ENCODE data around the gene SAMD4A. TPM values are rescaled to one million over a fixed set of nuclear protein-coding genes. Genes with fewer than 3 reads are reported as not detected.

The SAMD4A gene
- 10 to 100 TPM; 28.5 to 44.6 (median 36.2) TPM for total RNA-seq

DNA sequence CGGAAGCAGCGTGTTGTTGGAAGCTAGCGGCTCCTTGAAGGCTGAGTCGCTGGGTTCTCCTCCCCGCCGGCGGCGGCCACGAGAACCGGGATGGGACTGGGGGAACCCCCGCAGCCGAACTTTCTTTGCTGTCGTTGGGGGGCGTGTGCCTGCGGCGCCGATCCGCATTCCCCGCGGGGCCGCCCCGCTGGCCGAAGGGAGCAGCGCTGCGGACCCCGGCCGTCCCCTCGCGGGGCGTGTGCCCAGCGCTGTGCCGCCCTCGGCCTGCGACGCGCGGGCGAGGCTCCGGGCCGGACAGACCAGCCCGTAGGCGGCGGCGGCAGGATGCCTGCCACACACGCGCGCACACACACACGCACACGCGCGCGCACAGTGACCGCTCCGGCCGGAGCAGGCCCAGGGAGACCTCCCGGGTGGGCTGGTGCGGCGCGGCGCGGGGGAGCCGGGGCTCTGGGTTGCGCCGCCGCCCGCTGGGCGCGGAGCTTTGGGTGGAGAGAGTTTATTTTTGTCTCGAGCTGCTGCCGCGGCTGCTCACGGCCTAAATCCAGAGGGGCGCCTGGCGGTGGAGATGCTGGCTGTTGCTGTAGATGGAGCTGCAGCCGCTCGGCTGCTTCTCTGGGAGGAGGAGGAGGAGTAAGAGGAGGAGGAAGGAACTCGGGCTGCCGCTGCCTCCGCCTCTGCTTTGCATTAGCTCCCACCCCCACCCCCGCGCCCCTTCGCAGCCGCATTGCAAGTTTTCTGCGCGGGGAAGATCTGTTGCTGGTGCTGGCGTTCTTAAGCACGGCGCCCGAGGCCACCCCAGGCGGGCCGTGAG, at the start of gene SAMD4A:
TSS of gene SAMD4A (plus strand) at position 719 of the 814 bp plus-strand sequence. CDS start 789 bp downstream, outside the sequence.
- DNase-seq (ENCODE audit: low spot score in 2 of 2): peak; percentile 68
- H3K36me3 ChIP-seq: no peaks in the 10 kb centered on the region
- no peaks in the 10 kb centered on the region for H3K27me3 ChIP-seq
- TF ChIP-seq POLR2A (IDR thresholded peaks at IDR 0.05) (no peak), POLR2AphosphoS5 (IDR thresholded peaks at IDR 0.05) (peak in 1 of 3 donors; percentile 13)
- TF ChIP-seq, protein P1, sequence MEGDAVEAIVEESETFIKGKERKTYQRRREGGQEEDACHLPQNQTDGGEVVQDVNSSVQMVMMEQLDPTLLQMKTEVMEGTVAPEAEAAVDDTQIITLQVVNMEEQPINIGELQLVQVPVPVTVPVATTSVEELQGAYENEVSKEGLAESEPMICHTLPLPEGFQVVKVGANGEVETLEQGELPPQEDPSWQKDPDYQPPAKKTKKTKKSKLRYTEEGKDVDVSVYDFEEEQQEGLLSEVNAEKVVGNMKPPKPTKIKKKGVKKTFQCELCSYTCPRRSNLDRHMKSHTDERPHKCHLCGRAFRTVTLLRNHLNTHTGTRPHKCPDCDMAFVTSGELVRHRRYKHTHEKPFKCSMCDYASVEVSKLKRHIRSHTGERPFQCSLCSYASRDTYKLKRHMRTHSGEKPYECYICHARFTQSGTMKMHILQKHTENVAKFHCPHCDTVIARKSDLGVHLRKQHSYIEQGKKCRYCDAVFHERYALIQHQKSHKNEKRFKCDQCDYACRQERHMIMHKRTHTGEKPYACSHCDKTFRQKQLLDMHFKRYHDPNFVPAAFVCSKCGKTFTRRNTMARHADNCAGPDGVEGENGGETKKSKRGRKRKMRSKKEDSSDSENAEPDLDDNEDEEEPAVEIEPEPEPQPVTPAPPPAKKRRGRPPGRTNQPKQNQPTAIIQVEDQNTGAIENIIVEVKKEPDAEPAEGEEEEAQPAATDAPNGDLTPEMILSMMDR (IDR thresholded peaks at IDR 0.05): peak in 2 of 3 donors; percentile 2 to 28
- H3K4me1 ChIP-seq: no peaks in the 10 kb centered on the region
- intact Hi-C loops (cut with DNase I; ENCODE audit: low total_unique reads): loop anchor here (5.0 to 10.0 kb wide), 2 partner anchors 118 to 206 kb away; no protein-coding TSS in a partner anchor
- H3K4me3 ChIP-seq: peak within 1 kb of the TSS; percentile 70 to 91 (median 78)
- H3K9me3 ChIP-seq: no peaks in the 10 kb centered on the region
- H3K27ac ChIP-seq: peak within 1 kb of the TSS; percentile 97 to 100

GRCh38 chr14:54524410-54524809, 42.5 kb upstream of the SAMD4A start:
- H3K9me3 ChIP-seq: no peaks in the 10 kb centered on the region
- H3K36me3 ChIP-seq: no peaks in the 10 kb centered on the region
- H3K27me3 ChIP-seq: no peaks in the 10 kb centered on the region
- no peaks in the 10 kb centered on the region for H3K4me1 ChIP-seq
- no peak overlapping the region for H3K27ac ChIP-seq
- no peak for DNase-seq (ENCODE audit: low spot score in 2 of 2)
- intact Hi-C loops (cut with DNase I; ENCODE audit: low total_unique reads): no loop called here
- TF ChIP-seq, protein P1 (IDR thresholded peaks at IDR 0.05): no peak
- TF ChIP-seq POLR2A (IDR thresholded peaks at IDR 0.05) (no peak), POLR2AphosphoS5 (IDR thresholded peaks at IDR 0.05) (no peak)
- no peak overlapping the region for H3K4me3 ChIP-seq

GRCh38 chr14:54528973-54529372, 38.0 kb upstream of the SAMD4A start:
- no peaks in the 10 kb centered on the region for H3K27me3 ChIP-seq
- TF ChIP-seq POLR2AphosphoS5 (IDR thresholded peaks at IDR 0.05): no peak
- no peak for TF ChIP-seq POLR2A (IDR thresholded peaks at IDR 0.05)
- TF ChIP-seq, protein P1 (IDR thresholded peaks at IDR 0.05): no peak
- no peak overlapping the region for H3K4me3 ChIP-seq
- H3K27ac ChIP-seq: no peak overlapping the region
- no peak for DNase-seq (ENCODE audit: low spot score in 2 of 2)
- H3K9me3 ChIP-seq: no peaks in the 10 kb centered on the region
- no peaks in the 10 kb centered on the region for H3K4me1 ChIP-seq
- H3K36me3 ChIP-seq: no peaks in the 10 kb centered on the region
- intact Hi-C loops (cut with DNase I; ENCODE audit: low total_unique reads): no loop called here

DNA sequence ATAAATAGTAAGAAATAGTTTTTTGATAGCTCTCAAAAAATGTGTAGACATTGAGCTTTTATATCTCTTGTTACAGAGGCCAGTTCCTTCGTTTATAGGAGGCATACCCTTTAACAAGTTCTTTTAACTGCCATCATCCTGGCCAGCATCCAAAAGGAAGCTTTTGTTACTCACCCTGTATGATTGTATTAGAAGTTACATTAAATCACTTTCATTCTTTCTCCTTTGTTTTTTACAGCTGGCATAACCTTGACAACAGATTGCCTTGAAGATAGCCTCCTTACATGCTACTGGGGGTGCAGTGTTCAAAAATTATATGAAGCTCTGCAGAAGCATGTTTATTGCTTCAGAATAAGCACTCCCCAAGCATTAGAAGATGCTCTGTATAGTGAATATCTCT, 37.1 kb upstream of the SAMD4A start:
- Histone ChIP-seq H3K36me3 (no peaks in the 10 kb centered on the region), H3K4me1 (no peaks in the 10 kb centered on the region), H3K27ac (no peak overlapping the region), H3K9me3 (no peaks in the 10 kb centered on the region), H3K4me3 (no peak overlapping the region), H3K27me3 (no peaks in the 10 kb centered on the region)
- no peak for TF ChIP-seq POLR2A (IDR thresholded peaks at IDR 0.05)
- TF ChIP-seq, protein P1 (IDR thresholded peaks at IDR 0.05): no peak
- no peak for TF ChIP-seq POLR2AphosphoS5 (IDR thresholded peaks at IDR 0.05)
- intact Hi-C loops (cut with DNase I; ENCODE audit: low total_unique reads): no loop called here
- no peak for DNase-seq (ENCODE audit: low spot score in 2 of 2)
